Stomach (tissue), 9 donors: ENCODE data around the gene POGZ. TPM values are rescaled to one million over a fixed set of nuclear protein-coding genes. Genes with fewer than 3 reads are reported as not detected.

Experiments
- DNase-seq, 2 donors: peaks; one replicate each; pipeline versions ENCODE4 v3.0.0 to v3.0.0-alpha.2; 2013 to 2019
- H3K27ac ChIP-seq, 5 donors: fragments of 200-600 bp in 4 of 5; sonication (generic) in 4 of 5; one replicate each; pipeline ENCODE4 v1.5.1; 2013 to 2019; ENCODE audit warnings: mild to moderate bottlenecking in 1 of 5, moderate library complexity in 1 of 5
- H3K27me3 ChIP-seq, 3 donors: fragments of 200-600 bp; sonication (generic); one replicate each; pipeline ENCODE4 v1.5.1; 2017 to 2019; ENCODE audit warnings: mixed run types in 1 of 3
- H3K36me3 ChIP-seq, 4 donors: fragments of 200-600 bp; sonication (generic); 1 replicate in 3 of 4; 2 replicates in 1 of 4; pipeline ENCODE4 v1.5.1; 2016 to 2019
- H3K4me1 ChIP-seq, 4 donors: fragments of 200-600 bp; sonication (generic); one replicate each; pipeline ENCODE4 v1.5.1; 2016 to 2019
- H3K4me3 ChIP-seq, 4 donors: fragments of 200-600 bp; sonication (generic) in 3 of 4; one replicate each; pipeline ENCODE4 v1.5.1; 2016 to 2019; ENCODE audit warnings: mild to moderate bottlenecking in 1 of 4
- H3K9me3 ChIP-seq, 4 donors: fragments of 200-600 bp; sonication (generic); one replicate each; pipeline ENCODE4 v1.5.1; 2016 to 2019
- EP300 ChIP-seq: sonication (generic); formaldehyde crosslinking; IDR thresholded peaks from one replicate; pipeline ENCODE4 v1.6.1; 2017; ENCODE audit warnings: antibody characterized with exemption
- POLR2A ChIP-seq, 4 donors: fragments of 450-650 bp; IDR thresholded peaks; one replicate each; pipeline ENCODE4 v1.6.1; 2016; ENCODE audit warnings: antibody characterized with exemption in 4 of 4, control low read depth in 2 of 4, mild to moderate bottlenecking in 1 of 4, moderate library complexity in 1 of 4
- POLR2AphosphoS5 ChIP-seq, 3 donors: sonication (generic); formaldehyde crosslinking; IDR thresholded peaks; one replicate each; pipeline ENCODE4 v1.6.1; 2016; ENCODE audit warnings: antibody characterized with exemption in 3 of 3
- WGBS, 5 donors: extraction: QIAGEN DNeasy Blood & Tissue Kit in 3 of 5; methylation state at CpG; one replicate each; pipeline versions ENCODE4 v1.1.5 to v1.1.7; 2013 to 2018; 5-methylcytosine and 5-hydroxymethylcytosine counted together
- intact Hi-C: fragments of 100-400 bp; cut with DNase I; formaldehyde crosslinking; loops from one replicate; pipeline ENCODE4 v1.15.1; 2023; ENCODE audit warnings: low total_unique reads
- polyA plus RNA-seq, 3 donors: library from polyadenylated mRNA; stranded (reverse); fragments of 200-250 nt; gene quantifications; one replicate each; pipeline ENCODE4 v1.2.3, GENCODE V29; 2013
- total RNA-seq, 5 donors: library from RNA; depleted of rRNA; stranded (reverse); fragments of >200 nt; gene quantifications; one replicate each; pipeline versions ENCODE4 v1.1.0 to v1.2.3, GENCODE V29; 2014 to 2016
- TF ChIP-seq, protein P1 (sequence below), 7 experiments: fragments of 450-650 bp in 4 of 7; fragments of 200-600 bp in 3 of 7; sonication (generic) in 3 of 7; IDR thresholded peaks; one replicate each; pipeline ENCODE4 v1.5.1; 2016 to 2019; ENCODE audit warnings: antibody characterized with exemption in 7 of 7, control low read depth in 2 of 7, mild to moderate bottlenecking in 1 of 7
- donor health status: healthy with polysubstance abuse.
- donor health status: Bipolar disorder and iron deficiency.
- donor health status: healthy.

Gene POGZ
- total and polyA plus RNA-seq, 8 donors: 7.3 to 124 (median 36.4) TPM

DNA sequence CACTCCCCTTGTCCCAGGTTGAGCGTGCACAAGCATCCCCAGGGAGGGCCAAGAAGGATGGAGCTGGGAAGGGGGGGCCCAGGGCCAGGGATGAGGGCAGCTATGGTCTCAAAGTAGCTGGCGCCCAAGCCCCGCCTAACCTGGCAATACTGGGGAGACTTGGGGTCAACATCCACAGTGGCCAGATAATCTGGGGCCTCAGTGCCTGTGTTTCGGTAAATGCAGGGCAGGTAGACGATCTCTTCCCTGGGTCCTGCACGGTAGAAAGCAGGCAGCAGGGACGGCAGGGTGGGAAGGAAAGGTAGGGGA lies 90.0 kb downstream of the POGZ start:
- 75 to 91% (median 83%) methylated on average over 7 of the region's 7 CpGs for WGBS, 5 donors
- intact Hi-C loops: no loop called here
- Histone ChIP-seq H3K4me1 (peaks cover 42 to 76% (median 64%) of the 10 kb centered on the region in 4 donors), H3K27ac (peak overlapping the region in 3 of 5 donors; percentile 33 to 92 (median 89)), H3K9me3 (no peaks in the 10 kb centered on the region), H3K27me3 (no peaks in the 10 kb centered on the region), H3K4me3 (no peak overlapping the region), H3K36me3 (peaks cover 28 to 53% (median 45%) of the 10 kb centered on the region in 4 donors)
- no peak for DNase-seq
- TF ChIP-seq EP300: no peak
- no peak for TF ChIP-seq POLR2AphosphoS5 (IDR thresholded peaks at IDR 0.05)
- TF ChIP-seq, protein P1, sequence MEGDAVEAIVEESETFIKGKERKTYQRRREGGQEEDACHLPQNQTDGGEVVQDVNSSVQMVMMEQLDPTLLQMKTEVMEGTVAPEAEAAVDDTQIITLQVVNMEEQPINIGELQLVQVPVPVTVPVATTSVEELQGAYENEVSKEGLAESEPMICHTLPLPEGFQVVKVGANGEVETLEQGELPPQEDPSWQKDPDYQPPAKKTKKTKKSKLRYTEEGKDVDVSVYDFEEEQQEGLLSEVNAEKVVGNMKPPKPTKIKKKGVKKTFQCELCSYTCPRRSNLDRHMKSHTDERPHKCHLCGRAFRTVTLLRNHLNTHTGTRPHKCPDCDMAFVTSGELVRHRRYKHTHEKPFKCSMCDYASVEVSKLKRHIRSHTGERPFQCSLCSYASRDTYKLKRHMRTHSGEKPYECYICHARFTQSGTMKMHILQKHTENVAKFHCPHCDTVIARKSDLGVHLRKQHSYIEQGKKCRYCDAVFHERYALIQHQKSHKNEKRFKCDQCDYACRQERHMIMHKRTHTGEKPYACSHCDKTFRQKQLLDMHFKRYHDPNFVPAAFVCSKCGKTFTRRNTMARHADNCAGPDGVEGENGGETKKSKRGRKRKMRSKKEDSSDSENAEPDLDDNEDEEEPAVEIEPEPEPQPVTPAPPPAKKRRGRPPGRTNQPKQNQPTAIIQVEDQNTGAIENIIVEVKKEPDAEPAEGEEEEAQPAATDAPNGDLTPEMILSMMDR (IDR thresholded peaks at IDR 0.05): no peak
- no peak for TF ChIP-seq POLR2A (IDR thresholded peaks at IDR 0.05)

DNA sequence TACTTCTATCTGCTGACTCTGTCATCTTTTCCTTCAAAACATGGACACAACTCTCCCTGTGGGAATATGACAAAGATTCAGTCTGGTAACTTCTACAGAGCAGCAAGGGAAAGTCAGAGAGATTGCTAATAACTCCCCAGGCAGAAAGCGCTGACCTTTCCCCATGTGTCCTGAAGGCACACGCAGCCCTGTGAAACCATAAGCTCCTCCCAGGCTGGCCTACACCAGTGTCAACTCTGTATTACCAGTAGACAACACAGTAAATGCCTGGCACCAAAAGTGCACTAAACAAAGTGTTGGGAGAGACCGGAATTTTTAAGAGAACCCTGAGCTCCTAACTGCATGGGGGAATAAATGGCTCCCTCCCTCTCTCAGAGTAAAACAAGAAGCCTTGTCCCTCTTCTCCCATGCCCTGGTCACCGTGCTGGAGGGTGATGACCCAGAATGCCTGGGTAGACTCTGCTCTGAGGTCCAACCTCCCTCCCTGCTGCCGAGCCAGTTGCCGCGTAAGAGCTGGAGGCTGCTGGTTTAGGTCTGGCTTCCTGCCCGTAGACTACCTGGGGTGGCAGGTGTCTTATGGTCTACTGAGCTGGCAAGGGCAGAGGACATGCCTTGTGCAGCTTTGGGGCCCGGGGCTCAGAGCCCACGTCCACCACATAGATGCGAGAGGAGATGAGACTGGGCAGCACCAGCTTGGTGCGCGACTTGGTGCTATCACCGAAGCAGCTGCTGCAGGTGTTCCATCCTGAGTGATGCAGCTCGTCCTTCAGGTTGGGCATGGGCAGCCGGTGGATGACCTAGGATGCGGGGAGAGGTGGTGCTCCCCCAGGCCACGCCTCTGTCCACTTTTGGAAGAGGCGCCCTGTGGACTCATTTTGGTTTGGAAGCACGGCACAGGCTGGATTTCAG lies 90.6 kb downstream of the POGZ start:
- Histone ChIP-seq H3K27ac (peak overlapping the region; percentile 6 to 89 (median 40)), H3K27me3 (no peaks in the 10 kb centered on the region), H3K4me3 (no peak overlapping the region), H3K36me3 (peaks cover 31 to 60% (median 51%) of the 10 kb centered on the region in 4 donors), H3K9me3 (no peaks in the 10 kb centered on the region), H3K4me1 (peaks cover 42 to 71% (median 60%) of the 10 kb centered on the region in 4 donors)
- TF ChIP-seq EP300 (no peak), POLR2A (IDR thresholded peaks at IDR 0.05) (no peak), POLR2AphosphoS5 (IDR thresholded peaks at IDR 0.05) (no peak)
- TF ChIP-seq, protein P1 (IDR thresholded peaks at IDR 0.05): no peak
- intact Hi-C loops: no loop called here
- DNase-seq: peak in 1 of 2 donors; percentile 61
- WGBS, 5 donors: 68 to 80% (median 75%) methylated on average over 10 to 20 of the region's 20 CpGs

DNA sequence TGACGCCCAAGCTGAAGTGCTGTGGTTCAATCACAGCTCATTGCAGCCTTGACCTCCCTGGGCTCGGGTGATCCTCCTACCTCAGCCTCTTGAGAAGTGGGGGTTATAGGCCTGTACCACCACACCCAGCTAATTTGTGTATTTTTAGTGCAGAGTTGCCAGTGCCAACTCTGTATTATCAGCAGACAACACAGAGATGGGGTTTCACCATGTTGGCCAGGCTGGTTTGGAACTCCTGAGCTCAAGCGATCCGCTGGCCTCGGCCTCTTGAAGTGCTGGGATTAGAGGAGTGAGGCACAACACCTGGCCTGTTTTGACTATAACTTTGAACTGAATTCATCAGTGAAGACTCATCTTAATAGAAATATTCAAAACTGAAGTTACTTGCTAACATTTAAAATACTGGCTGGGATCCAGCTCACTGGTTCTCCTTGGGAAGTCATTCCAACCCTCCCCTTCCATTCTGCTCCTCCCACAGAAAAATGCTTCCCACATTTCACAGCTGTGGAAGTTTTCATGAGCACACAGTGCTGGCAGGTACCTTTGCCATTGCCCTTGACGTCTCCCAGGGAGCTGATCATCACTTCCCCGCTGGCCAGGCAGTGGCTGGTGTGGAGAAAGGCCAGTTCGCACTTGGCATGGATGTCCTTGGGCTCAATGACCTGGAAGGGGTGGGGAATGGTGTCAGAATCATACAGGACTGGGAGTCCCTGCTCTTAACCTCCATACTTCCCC lies 91.5 kb downstream of the POGZ start:
- Histone ChIP-seq H3K27me3 (no peaks in the 10 kb centered on the region), H3K4me1 (peaks cover 37 to 63% (median 52%) of the 10 kb centered on the region in 4 donors), H3K27ac (peak overlapping the region in 4 of 5 donors; percentile 20 to 89 (median 46)), H3K36me3 (peaks cover 34 to 66% (median 59%) of the 10 kb centered on the region in 4 donors), H3K4me3 (no peak overlapping the region), H3K9me3 (peaks cover 0 to 4% (median 1%) of the 10 kb centered on the region in 4 donors)
- WGBS, 5 donors: 79 to 90% (median 83%) methylated on average over 7 to 8 of the region's 8 CpGs
- TF ChIP-seq, protein P1 (IDR thresholded peaks at IDR 0.05): no peak
- no peak for TF ChIP-seq EP300
- TF ChIP-seq POLR2AphosphoS5 (IDR thresholded peaks at IDR 0.05): no peak
- TF ChIP-seq POLR2A (IDR thresholded peaks at IDR 0.05): no peak
- peak; percentile 37 to 46 for DNase-seq
- intact Hi-C loops: no loop called here

DNA sequence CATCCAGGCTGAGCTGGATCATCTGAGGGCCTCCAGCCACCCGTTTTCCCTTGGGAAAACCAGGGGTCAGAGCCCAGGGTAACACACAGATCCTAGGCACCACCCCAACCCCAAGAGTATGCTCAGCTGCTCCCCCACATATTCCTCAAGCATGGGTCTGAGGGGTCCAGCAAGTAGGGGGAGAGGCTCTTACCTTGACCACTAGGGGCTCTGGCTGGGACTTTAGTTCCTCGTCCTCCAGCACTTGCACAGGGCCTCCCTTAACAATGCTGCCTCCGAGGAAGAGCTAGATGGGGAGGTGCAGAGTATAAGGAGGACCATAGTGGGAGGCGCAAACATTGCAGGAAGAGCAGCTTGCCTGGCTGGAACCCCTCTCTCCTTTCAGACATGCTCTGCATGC lies 94.3 kb downstream of the POGZ start:
- DNase-seq: no peak
- peaks cover 34 to 73% (median 66%) of the 10 kb centered on the region in 4 donors for H3K36me3 ChIP-seq
- intact Hi-C loops: no loop called here
- TF ChIP-seq POLR2A (IDR thresholded peaks at IDR 0.05) (no peak), POLR2AphosphoS5 (IDR thresholded peaks at IDR 0.05) (no peak), EP300 (no peak)
- TF ChIP-seq, protein P1 (IDR thresholded peaks at IDR 0.05): no peak
- H3K9me3 ChIP-seq: peaks cover 0 to 11% (median 6%) of the 10 kb centered on the region in 4 donors
- H3K27me3 ChIP-seq: no peaks in the 10 kb centered on the region
- H3K4me1 ChIP-seq: peaks cover 17 to 35% (median 25%) of the 10 kb centered on the region in 4 donors
- WGBS, 5 donors: 82 to 100% (median 93%) methylated on average over 3 to 4 of the region's 4 CpGs
- H3K4me3 ChIP-seq: no peak overlapping the region
- H3K27ac ChIP-seq: no peak overlapping the region
